Left renal pelvis (tissue), 4 donors: Measurements from ENCODE around the gene CLHC1. TPM values are rescaled to one million over a fixed set of nuclear protein-coding genes. Genes with fewer than 3 reads are reported as not detected.
"Not testable (repeated sequence)": the region's sequence is repeated elsewhere in the genome, so short reads cannot be mapped to it uniquely, and the experiment has no call there.

Experiments used
- DNase-seq, 4 donors: peaks; one replicate each; pipeline ENCODE4 v3.0.0-alpha.2; 2013; ENCODE audit warnings: low read depth in 4 of 4, low spot score in 3 of 4
- polyA plus RNA-seq, 4 donors: library from polyadenylated mRNA; unstranded; fragments of 120-200 nt; gene quantifications; one replicate each; pipeline ENCODE4 v1.2.1, GENCODE V29; 2013; ENCODE audit not compliant: insufficient read length in 4 of 4

Gene CLHC1
- polyA plus RNA-seq, 4 donors, result 20.7 to 31.9 (median 25.0) TPM

DNA sequence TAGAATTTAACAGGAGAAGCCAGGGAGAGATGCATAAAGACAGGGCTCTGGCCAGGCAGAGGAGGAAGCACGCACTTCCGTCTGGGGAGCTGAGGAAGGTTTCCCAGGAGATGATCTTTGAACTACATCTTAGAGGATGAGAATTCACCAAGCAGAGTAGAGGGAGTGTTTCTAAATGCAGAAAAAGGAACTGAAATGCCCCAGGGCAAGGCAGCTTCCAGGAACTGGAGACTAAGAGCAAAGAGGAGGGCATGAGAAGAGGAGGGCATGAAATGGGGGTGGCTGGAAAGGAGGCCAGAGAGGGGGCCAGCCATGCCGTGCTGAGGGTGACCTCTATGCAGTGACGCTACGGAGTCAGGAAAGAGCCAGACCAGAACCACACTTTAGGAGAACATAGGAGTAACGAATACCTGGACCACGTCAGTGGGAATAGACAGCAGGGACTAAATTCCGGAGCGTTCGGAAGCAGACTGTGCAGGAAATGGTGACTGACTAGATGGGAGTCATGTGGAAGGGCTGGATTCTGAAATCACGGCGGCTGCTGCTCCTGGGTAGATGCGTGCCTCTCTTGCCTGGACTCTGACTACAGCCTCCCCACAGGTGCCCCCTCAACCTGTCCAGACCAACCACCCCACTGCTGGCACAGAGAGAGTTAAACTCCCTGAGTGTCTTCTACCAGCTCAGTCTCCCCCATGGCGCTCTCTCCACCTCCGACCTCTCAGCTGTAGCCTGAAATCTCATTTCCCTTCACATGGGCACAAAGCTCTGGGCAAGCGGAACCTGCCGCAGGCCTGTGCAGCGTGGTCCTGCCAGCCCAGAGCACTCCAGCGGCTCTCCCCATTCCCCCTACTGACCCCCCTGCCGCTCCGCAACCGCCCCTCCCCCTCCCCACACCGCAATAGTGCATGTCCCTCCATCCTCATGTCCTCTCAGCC lies 94.8 kb downstream of the CLHC1 start:
- no peak for DNase-seq

DNA sequence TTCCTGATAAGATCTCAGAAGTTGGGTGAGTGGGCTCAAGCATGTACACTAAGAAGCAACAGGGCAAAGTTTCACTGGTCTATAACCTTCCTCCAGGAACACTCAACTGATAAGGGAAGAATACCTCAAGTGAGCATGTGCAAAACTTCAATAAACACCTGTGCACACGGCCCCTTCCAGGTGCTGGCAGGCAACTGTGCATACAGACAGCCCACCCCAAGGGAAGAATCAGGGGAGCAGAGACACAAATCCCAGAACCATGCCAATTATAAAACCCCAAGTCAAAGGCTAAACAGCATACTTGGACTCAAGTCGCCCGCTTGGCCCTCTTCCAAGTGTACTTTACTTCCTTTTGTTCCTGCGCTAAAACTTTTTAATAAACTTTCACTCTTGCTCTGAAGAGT lies 96.0 kb downstream of the CLHC1 start:
- no peak for DNase-seq

DNA sequence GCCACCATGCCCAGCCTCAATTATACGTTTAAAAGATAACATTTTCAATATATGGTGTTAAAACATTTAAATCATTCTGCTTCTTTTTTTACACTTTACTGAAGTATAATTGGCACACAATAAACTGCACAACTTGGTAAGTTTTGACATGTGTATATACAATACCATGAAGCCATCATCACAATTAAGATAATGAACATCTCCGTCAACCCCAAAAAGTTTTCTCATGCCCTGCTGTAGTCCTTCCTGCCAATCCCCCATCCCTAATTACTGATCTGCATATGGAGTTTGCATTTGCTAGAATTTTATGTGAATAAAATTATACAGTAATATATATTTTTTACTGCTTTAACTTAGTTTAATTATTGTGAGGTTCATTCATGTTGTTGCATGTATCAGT lies 96.6 kb downstream of the CLHC1 start:
- DNase-seq, result no peak

GRCh38 chr2:55134316-55134706 lies 97.8 kb downstream of the CLHC1 start:
- DNase-seq, result no peak

DNA sequence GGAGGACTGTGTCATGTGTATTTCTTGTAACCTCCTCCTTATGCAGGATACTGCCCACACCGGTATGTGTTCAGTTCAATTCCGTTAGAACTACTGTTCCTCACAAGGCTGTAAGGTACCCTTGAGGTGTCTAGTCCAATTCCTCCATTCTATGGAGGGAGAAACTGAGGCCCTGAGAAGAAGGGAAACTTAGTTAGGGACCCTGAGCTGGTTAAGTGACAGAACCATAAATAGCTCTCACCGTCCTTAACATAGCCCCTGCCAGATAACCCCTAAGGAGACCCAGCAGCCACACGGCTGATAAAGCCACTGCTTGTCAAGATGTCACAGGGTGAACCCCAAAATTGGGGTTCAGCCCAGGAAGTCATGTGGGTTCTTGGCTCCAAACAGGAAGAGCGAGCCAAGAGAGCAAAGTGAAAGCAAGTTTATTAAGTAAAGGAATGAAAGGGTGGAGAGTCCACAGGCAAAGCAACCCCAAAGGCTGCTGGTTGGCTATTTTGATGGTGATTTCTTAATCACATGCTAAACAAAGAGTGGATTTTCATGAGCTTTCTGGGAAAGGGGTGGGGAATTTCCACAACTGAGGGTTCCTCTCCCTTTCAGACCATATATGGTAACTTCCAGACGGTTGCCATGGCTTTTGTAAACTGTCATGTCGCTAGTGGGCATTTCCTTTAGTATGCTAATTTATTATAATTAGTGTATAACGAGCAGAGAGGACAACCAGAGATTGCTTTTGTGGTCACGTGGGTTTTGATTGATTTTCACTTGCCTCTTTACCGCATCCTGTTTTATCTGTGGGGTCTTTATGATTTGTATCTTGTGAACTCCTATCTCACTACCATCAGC lies 98.4 kb downstream of the CLHC1 start:
- DNase-seq, result no peak

GRCh38 chr2:55130849-55131248 lies 101.2 kb downstream of the CLHC1 start:
- DNase-seq, result no peak

DNA sequence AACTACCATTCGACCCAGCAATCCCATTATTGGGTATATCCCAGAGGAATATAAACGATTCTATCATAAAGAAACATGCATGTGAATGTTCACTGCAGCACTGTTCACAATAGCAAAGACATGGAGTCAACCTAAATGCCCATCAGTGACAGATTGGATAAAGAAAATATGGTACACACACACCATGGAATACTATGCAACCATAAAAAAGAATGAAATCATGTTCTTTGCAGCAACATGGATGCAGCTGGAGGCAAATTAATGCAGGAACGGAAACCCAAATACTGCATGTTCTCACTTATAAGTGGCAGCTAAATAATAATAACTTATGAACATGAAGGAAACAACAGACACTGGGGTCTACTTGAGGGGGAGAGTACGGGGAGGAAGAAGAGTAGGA lies 105.5 kb downstream of the CLHC1 start:
- not testable (repeated sequence) for DNase-seq

Other genes with a start within 250 kb of the CLHC1 start
- 100 to 1,000 TPM; 297 to 398 (median 343) TPM for gene RTN4, start 181.8 kb downstream of the CLHC1 start, polyA plus RNA-seq
- gene RPS27A, start 395 bp upstream of the CLHC1 start, polyA plus RNA-seq, result 1,000 to 10,000 TPM; 1,699 to 1,933 (median 1,901) TPM
- 10 to 100 TPM; 19.2 to 44.6 (median 42.5) TPM for gene MTIF2, start 36.9 kb upstream of the CLHC1 start, polyA plus RNA-seq
- gene CCDC88A, start 187.6 kb upstream of the CLHC1 start, polyA plus RNA-seq, result 10 to 100 TPM; 66.5 to 80.8 (median 76.9) TPM